Stomach smooth muscle (tissue), 2 donors: ENCODE data around the gene RAG2.

Experiments
- H3K27ac ChIP-seq: one replicate; pipeline ENCODE4 v1.7.0; 2013; ENCODE audit warnings: mild to moderate bottlenecking, low read length, inconsistent platforms
- H3K27me3 ChIP-seq, 2 donors: one replicate each; pipeline ENCODE4 v1.7.0; 2013; ENCODE audit warnings: low read length in 2 of 2; ENCODE audit not compliant: insufficient read depth in 2 of 2, control insufficient read depth in 1 of 2
- H3K36me3 ChIP-seq, 2 donors: one replicate each; pipeline ENCODE4 v1.7.0; 2013; ENCODE audit warnings: low read length in 2 of 2; ENCODE audit not compliant: control insufficient read depth in 2 of 2, insufficient read depth in 2 of 2
- H3K4me1 ChIP-seq: one replicate; pipeline ENCODE4 v1.7.0; 2013; ENCODE audit warnings: low read length; ENCODE audit not compliant: control insufficient read depth, insufficient read depth
- H3K4me3 ChIP-seq, 2 donors: one replicate each; pipeline ENCODE4 v1.7.0; 2013; ENCODE audit warnings: low read length in 2 of 2
- H3K9ac ChIP-seq, 2 donors: one replicate each; pipeline ENCODE4 v1.7.0; 2013; ENCODE audit warnings: low read length in 2 of 2, mild to moderate bottlenecking in 1 of 2
- H3K9me3 ChIP-seq, 2 donors: one replicate each; pipeline ENCODE4 v1.7.0; 2013; ENCODE audit warnings: low read length in 2 of 2; ENCODE audit not compliant: control insufficient read depth in 2 of 2
- donor health status: healthy.
- donor health status: Pancreatic carcinoma.

RAG2 gene

GRCh38 chr11:36619502-36619901, 21.5 kb upstream of the RAG2 start:
- Histone ChIP-seq H3K27me3 (no peaks in the 10 kb centered on the region), H3K4me3 (peak overlapping the region; percentile 38 to 64), H3K9ac (peak overlapping the region; percentile 12 to 47), H3K4me1 (peaks cover 5% of the 10 kb centered on the region), H3K36me3 (no peaks in the 10 kb centered on the region), H3K9me3 (no peaks in the 10 kb centered on the region), H3K27ac (peak overlapping the region; percentile 41)

GRCh38 chr11:36618363-36619047, 20.5 kb upstream of the RAG2 start:
- Histone ChIP-seq H3K27me3 (no peaks in the 10 kb centered on the region), H3K4me3 (peak overlapping the region; percentile 49 to 64), H3K4me1 (peaks cover 5% of the 10 kb centered on the region), H3K9me3 (no peaks in the 10 kb centered on the region), H3K27ac (peak overlapping the region; percentile 41), H3K36me3 (no peaks in the 10 kb centered on the region), H3K9ac (peak overlapping the region in 1 of 2 donors; percentile 47)

- Histone ChIP-seq H3K27me3 (no peaks in the 10 kb centered on the region), H3K27ac (no peak overlapping the region), H3K36me3 (no peaks in the 10 kb centered on the region), H3K4me3 (no peak overlapping the region), H3K4me1 (peaks cover 5% of the 10 kb centered on the region), H3K9ac (no peak overlapping the region), H3K9me3 (no peaks in the 10 kb centered on the region)
Measured at GRCh38 chr11:36617543-36618362, 19.7 kb upstream of the RAG2 start.

- no peak overlapping the region for H3K4me3 ChIP-seq
- peaks cover 1 to 4% of the 10 kb centered on the region in 2 donors for H3K36me3 ChIP-seq
- H3K9me3 ChIP-seq: no peaks in the 10 kb centered on the region
- no peak overlapping the region for H3K27ac ChIP-seq
- H3K9ac ChIP-seq: no peak overlapping the region
- no peaks in the 10 kb centered on the region for H3K27me3 ChIP-seq
- peaks cover 5% of the 10 kb centered on the region for H3K4me1 ChIP-seq
Measured at GRCh38 chr11:36615826-36616225, 17.8 kb upstream of the RAG2 start.

GRCh38 chr11:36609383-36609782, 11.3 kb upstream of the RAG2 start:
- no peak overlapping the region for H3K9ac ChIP-seq
- no peaks in the 10 kb centered on the region for H3K27me3 ChIP-seq
- H3K4me1 ChIP-seq: no peaks in the 10 kb centered on the region
- H3K27ac ChIP-seq: no peak overlapping the region
- peaks cover 4 to 5% of the 10 kb centered on the region in 2 donors for H3K36me3 ChIP-seq
- H3K9me3 ChIP-seq: no peaks in the 10 kb centered on the region
- H3K4me3 ChIP-seq: no peak overlapping the region

- Histone ChIP-seq H3K4me3 (no peak overlapping the region), H3K4me1 (no peaks in the 10 kb centered on the region), H3K27me3 (no peaks in the 10 kb centered on the region), H3K27ac (no peak overlapping the region), H3K36me3 (peaks cover 4 to 5% of the 10 kb centered on the region in 2 donors), H3K9ac (no peak overlapping the region), H3K9me3 (no peaks in the 10 kb centered on the region)
Measured at GRCh38 chr11:36608491-36609199, 10.6 kb upstream of the RAG2 start.

- Histone ChIP-seq H3K9ac (no peak overlapping the region), H3K36me3 (no peaks in the 10 kb centered on the region), H3K4me1 (no peaks in the 10 kb centered on the region), H3K9me3 (no peaks in the 10 kb centered on the region), H3K27ac (no peak overlapping the region), H3K4me3 (no peak overlapping the region), H3K27me3 (no peaks in the 10 kb centered on the region)
Measured at GRCh38 chr11:36605221-36606216, 7.5 kb upstream of the RAG2 start.

- H3K27me3 ChIP-seq: no peaks in the 10 kb centered on the region
- H3K4me1 ChIP-seq: no peaks in the 10 kb centered on the region
- H3K36me3 ChIP-seq: no peaks in the 10 kb centered on the region
- no peaks in the 10 kb centered on the region for H3K9me3 ChIP-seq
- no peak overlapping the region for H3K27ac ChIP-seq
- no peak overlapping the region for H3K4me3 ChIP-seq
- no peak overlapping the region for H3K9ac ChIP-seq
Measured at GRCh38 chr11:36602135-36602534, 4.1 kb upstream of the RAG2 start.

- H3K4me3 ChIP-seq: no peak overlapping the region
- H3K4me1 ChIP-seq: no peaks in the 10 kb centered on the region
- H3K9ac ChIP-seq: no peak overlapping the region
- no peaks in the 10 kb centered on the region for H3K9me3 ChIP-seq
- H3K27ac ChIP-seq: no peak overlapping the region
- no peaks in the 10 kb centered on the region for H3K36me3 ChIP-seq
- no peaks in the 10 kb centered on the region for H3K27me3 ChIP-seq
Measured at GRCh38 chr11:36601155-36601554, 3.1 kb upstream of the RAG2 start.

- no peak overlapping the region for H3K4me3 ChIP-seq
- no peaks in the 10 kb centered on the region for H3K27me3 ChIP-seq
- no peak overlapping the region for H3K27ac ChIP-seq
- H3K9me3 ChIP-seq: no peaks in the 10 kb centered on the region
- no peak overlapping the region for H3K9ac ChIP-seq
- H3K36me3 ChIP-seq: no peaks in the 10 kb centered on the region
- peaks cover 2% of the 10 kb centered on the region for H3K4me1 ChIP-seq
Measured at GRCh38 chr11:36600180-36600579, 2.1 kb upstream of the RAG2 start.
